Measurements from ENCODE around the gene CELF6.

GRCh38 chr15:72304596-72304995 lies 15.4 kb downstream of the CELF6 start:
- TF ChIP-seq CTCF (IDR thresholded peaks at IDR 0.05; ENCODE audit: low read depth, low read length, missing input control): no peak
- TF ChIP-seq FOXA1 (IDR thresholded peaks at IDR 0.05): no peak
- no peak for TF ChIP-seq GABPA (IDR thresholded peaks at IDR 0.05 in 1 of 2, conservative IDR thresholded peaks at IDR 0.05 in 1 of 2)
- TF ChIP-seq, protein P1, sequence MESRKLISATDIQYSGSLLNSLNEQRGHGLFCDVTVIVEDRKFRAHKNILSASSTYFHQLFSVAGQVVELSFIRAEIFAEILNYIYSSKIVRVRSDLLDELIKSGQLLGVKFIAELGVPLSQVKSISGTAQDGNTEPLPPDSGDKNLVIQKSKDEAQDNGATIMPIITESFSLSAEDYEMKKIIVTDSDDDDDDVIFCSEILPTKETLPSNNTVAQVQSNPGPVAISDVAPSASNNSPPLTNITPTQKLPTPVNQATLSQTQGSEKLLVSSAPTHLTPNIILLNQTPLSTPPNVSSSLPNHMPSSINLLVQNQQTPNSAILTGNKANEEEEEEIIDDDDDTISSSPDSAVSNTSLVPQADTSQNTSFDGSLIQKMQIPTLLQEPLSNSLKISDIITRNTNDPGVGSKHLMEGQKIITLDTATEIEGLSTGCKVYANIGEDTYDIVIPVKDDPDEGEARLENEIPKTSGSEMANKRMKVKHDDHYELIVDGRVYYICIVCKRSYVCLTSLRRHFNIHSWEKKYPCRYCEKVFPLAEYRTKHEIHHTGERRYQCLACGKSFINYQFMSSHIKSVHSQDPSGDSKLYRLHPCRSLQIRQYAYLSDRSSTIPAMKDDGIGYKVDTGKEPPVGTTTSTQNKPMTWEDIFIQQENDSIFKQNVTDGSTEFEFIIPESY (IDR thresholded peaks at IDR 0.05): no peak
- TF ChIP-seq EGR1 (IDR thresholded peaks at IDR 0.05; ENCODE audit: low read depth in 2 of 2): no peak
- no peak for TF ChIP-seq JUND (IDR thresholded peaks at IDR 0.05)
